Measurements from ENCODE around the gene MTERF4.

MTERF4 gene

GRCh38 chr2:241066171-241066892, 35.8 kb downstream of the MTERF4 start:
- H3K4me3 ChIP-seq (ENCODE audit: control insufficient read depth, low read depth, low read length) = no peak overlapping the region
- TF ChIP-seq CTCF (conservative IDR thresholded peaks at IDR 0.05; ENCODE audit: control insufficient read depth, insufficient read depth, low read depth, low read length) = no peak
- DNase-seq (ENCODE audit: low read depth) = no peak

- no peak for TF ChIP-seq CTCF (conservative IDR thresholded peaks at IDR 0.05; ENCODE audit: control insufficient read depth, insufficient read depth, low read depth, low read length)
- DNase-seq (ENCODE audit: low read depth) = no peak
- no peak overlapping the region for H3K4me3 ChIP-seq (ENCODE audit: control insufficient read depth, low read depth, low read length)
These were observed 36.7 kb downstream of the MTERF4 start for GRCh38 chr2:241065355-241065803.

- no peak overlapping the region for H3K4me3 ChIP-seq (ENCODE audit: control insufficient read depth, low read depth, low read length)
- TF ChIP-seq CTCF (conservative IDR thresholded peaks at IDR 0.05; ENCODE audit: control insufficient read depth, insufficient read depth, low read depth, low read length) = no peak
- no peak for DNase-seq (ENCODE audit: low read depth)
These were observed 37.2 kb downstream of the MTERF4 start for GRCh38 chr2:241064802-241065354.

GRCh38 chr2:241064008-241064801, 37.9 kb downstream of the MTERF4 start:
- H3K4me3 ChIP-seq (ENCODE audit: control insufficient read depth, low read depth, low read length) = no peak overlapping the region

GRCh38 chr2:241063587-241063986, 38.5 kb downstream of the MTERF4 start:
- H3K4me3 ChIP-seq (ENCODE audit: control insufficient read depth, low read depth, low read length) = no peak overlapping the region
- DNase-seq (ENCODE audit: low read depth) = no peak
- no peak for TF ChIP-seq CTCF (conservative IDR thresholded peaks at IDR 0.05; ENCODE audit: control insufficient read depth, insufficient read depth, low read depth, low read length)

More at GRCh38 chr2:241064008-241064801, 37.9 kb downstream of the MTERF4 start:
- TF ChIP-seq CTCF (conservative IDR thresholded peaks at IDR 0.05; ENCODE audit: control insufficient read depth, insufficient read depth, low read depth, low read length) = no peak
- DNase-seq (ENCODE audit: low read depth) = no peak

- H3K4me3 ChIP-seq (ENCODE audit: control insufficient read depth, low read depth, low read length) = no peak overlapping the region
- no peak for DNase-seq (ENCODE audit: low read depth)
- no peak for TF ChIP-seq CTCF (conservative IDR thresholded peaks at IDR 0.05; ENCODE audit: control insufficient read depth, insufficient read depth, low read depth, low read length)
These were observed 39.0 kb downstream of the MTERF4 start for GRCh38 chr2:241063093-241063551.

Measured in fibroblast of mammary gland (primary cell).